Parathyroid adenoma (tissue), 2 donors: Measurements from ENCODE around the gene PTPN1.

Experiments
- H2AFZ ChIP-seq: fragments of 300-600 bp; sonication (generic); one replicate; pipeline ENCODE4 v1.7.0; 2017; ENCODE audit warnings: antibody characterized with exemption, mild to moderate bottlenecking
- H3K27ac ChIP-seq: fragments of 300-600 bp; sonication (generic); one replicate; pipeline ENCODE4 v1.7.0; 2017
- H3K27me3 ChIP-seq: fragments of 300-600 bp; sonication (generic); one replicate; pipeline ENCODE4 v1.7.0; 2017; ENCODE audit warnings: low read length; ENCODE audit not compliant: control insufficient read depth, insufficient read depth
- H3K36me3 ChIP-seq: fragments of 300-600 bp; sonication (generic); one replicate; pipeline ENCODE4 v1.7.0; 2017; ENCODE audit warnings: low read length; ENCODE audit not compliant: control insufficient read depth, insufficient read depth
- H3K4me1 ChIP-seq: fragments of 300-600 bp; sonication (generic); one replicate; pipeline ENCODE4 v1.7.0; 2017; ENCODE audit warnings: control low read depth
- H3K4me2 ChIP-seq: fragments of 300-600 bp; sonication (generic); one replicate; pipeline ENCODE4 v1.7.0; 2017; ENCODE audit warnings: low read length
- H3K4me3 ChIP-seq: fragments of 300-600 bp; sonication (generic); one replicate; pipeline ENCODE4 v1.7.0; 2017; ENCODE audit warnings: low read depth, low read length
- H3K79me2 ChIP-seq: fragments of 300-600 bp; sonication (generic); one replicate; pipeline ENCODE4 v1.7.0; 2017; ENCODE audit warnings: control low read depth
- H3K9ac ChIP-seq: fragments of 300-600 bp; sonication (generic); one replicate; pipeline ENCODE4 v1.7.0; 2017; ENCODE audit warnings: mild to moderate bottlenecking
- H3K9me3 ChIP-seq: fragments of 300-600 bp; sonication (generic); one replicate; pipeline ENCODE4 v1.7.0; 2017; ENCODE audit warnings: low read length; ENCODE audit not compliant: control insufficient read depth
- CTCF ChIP-seq: fragments of 300-600 bp; sonication (generic); IDR thresholded peaks from one replicate; pipeline ENCODE4 v1.7.0; 2017; ENCODE audit warnings: antibody characterized with exemption, mild to moderate bottlenecking
- donor health status: primary hyperparathyroidism.

Gene PTPN1

GRCh38 chr20:50464725-50465650 is 45.2 kb upstream of the PTPN1 start:
- Histone ChIP-seq H3K4me2 (no peak overlapping the region), H3K4me3 (no peak overlapping the region), H3K9me3 (no peaks in the 10 kb centered on the region), H2AFZ (no peak overlapping the region), H3K36me3 (no peaks in the 10 kb centered on the region), H3K9ac (no peak overlapping the region), H3K27me3 (no peaks in the 10 kb centered on the region), H3K27ac (no peak overlapping the region), H3K4me1 (peaks cover 4% of the 10 kb centered on the region), H3K79me2 (no peaks in the 10 kb centered on the region)
- no peak for TF ChIP-seq CTCF

GRCh38 chr20:50467174-50467573 is 43.0 kb upstream of the PTPN1 start:
- no peaks in the 10 kb centered on the region for H3K36me3 ChIP-seq
- H3K4me3 ChIP-seq, result no peak overlapping the region
- no peak overlapping the region for H3K27ac ChIP-seq
- TF ChIP-seq CTCF, result no peak
- H3K9ac ChIP-seq, result no peak overlapping the region
- H2AFZ ChIP-seq, result no peak overlapping the region
- H3K27me3 ChIP-seq, result no peaks in the 10 kb centered on the region
- H3K79me2 ChIP-seq, result no peaks in the 10 kb centered on the region
- peaks cover 8% of the 10 kb centered on the region for H3K4me1 ChIP-seq
- no peak overlapping the region for H3K4me2 ChIP-seq
- no peaks in the 10 kb centered on the region for H3K9me3 ChIP-seq

GRCh38 chr20:50467718-50468356 is 42.3 kb upstream of the PTPN1 start:
- Histone ChIP-seq H3K36me3 (no peaks in the 10 kb centered on the region), H3K27me3 (no peaks in the 10 kb centered on the region), H3K79me2 (no peaks in the 10 kb centered on the region), H2AFZ (no peak overlapping the region), H3K4me2 (no peak overlapping the region), H3K9ac (no peak overlapping the region), H3K9me3 (no peaks in the 10 kb centered on the region), H3K27ac (no peak overlapping the region), H3K4me1 (peaks cover 8% of the 10 kb centered on the region), H3K4me3 (no peak overlapping the region)
- TF ChIP-seq CTCF, result no peak

- Histone ChIP-seq H3K79me2 (no peaks in the 10 kb centered on the region), H3K9me3 (no peaks in the 10 kb centered on the region), H3K27ac (no peak overlapping the region), H3K4me1 (peaks cover 8% of the 10 kb centered on the region), H3K4me3 (no peak overlapping the region), H3K27me3 (no peaks in the 10 kb centered on the region), H3K9ac (no peak overlapping the region), H3K4me2 (no peak overlapping the region), H3K36me3 (no peaks in the 10 kb centered on the region), H2AFZ (no peak overlapping the region)
- TF ChIP-seq CTCF, result no peak
Measured at GRCh38 chr20:50468378-50468798, 41.8 kb upstream of the PTPN1 start.
